HG03565 (cell line): ENCODE results near the gene TRAPPC4.

Experiments
- ATAC-seq: cut with Tn5 transposase; IDR thresholded peaks from one replicate; pipeline ENCODE4 v1.9.1; 2021; ENCODE audit warnings: mild to moderate bottlenecking, moderate library complexity; ENCODE audit not compliant: unreplicated experiment

Gene TRAPPC4

GRCh38 chr11:119061256-119061655 lies 42.7 kb downstream of the TRAPPC4 start:
- no peak for ATAC-seq

- ATAC-seq, result no peak
These were observed 44.2 kb downstream of the TRAPPC4 start for GRCh38 chr11:119062779-119063178.

GRCh38 chr11:119065369-119065768 lies 46.8 kb downstream of the TRAPPC4 start:
- no peak for ATAC-seq

- ATAC-seq, result peak; percentile 83
These were observed 49.0 kb downstream of the TRAPPC4 start, which contains the start of gene VPS11 for GRCh38 chr11:119067371-119068222. VPS11 (plus strand) TSS chr11:119067818; CDS start chr11:119067824, 6 bp downstream.
